PC-9 (cell line): ENCODE data around the gene GPS1. TPM values are rescaled to one million over a fixed set of nuclear protein-coding genes. Genes with fewer than 3 reads are reported as not detected.
A peak's percentile ranks its signal among the peaks of the same experiment; 100 is the strongest.

ENCODE experiments used
- BruUV-seq: library from RNA; stranded (reverse); fragments of 400-500 nt; replicated peaks from 2 replicates; lab custom pipeline; 2021; lab: Mats Ljungman, UMichigan
- CTCF ChIA-PET: fragments of 300-600 bp; sonication (Branson Sonifier 250); formaldehyde crosslinking; loops from one replicate; lab custom pipeline; 2022; ENCODE audit warnings: antibody characterized with exemption; lab: Charles Lee
- POLR2A ChIA-PET: fragments of 300-600 bp; sonication (Branson Sonifier 250); formaldehyde crosslinking; loops from one replicate; lab custom pipeline; 2022; ENCODE audit warnings: antibody characterized with exemption; ENCODE audit not compliant: unreplicated experiment; lab: Charles Lee
- DNase-seq, 2 experiments: peaks; one replicate each; pipeline versions ENCODE4 v3.0.0 to v3.0.0-alpha.2; 2015 to 2022; ENCODE audit warnings: mixed read lengths in 1 of 2
- H2AFZ ChIP-seq: fragments of 200-600 bp; sonication (generic); 2 replicates; pipeline ENCODE4 v1.8.1; 2017; ENCODE audit warnings: antibody characterized with exemption
- H3F3A ChIP-seq: fragments of 200-600 bp; sonication (generic); 2 replicates; pipeline ENCODE4 v1.8.1; 2017; ENCODE audit warnings: antibody characterized with exemption, mild to moderate bottlenecking, low read depth; ENCODE audit not compliant: insufficient read depth
- H3K27ac ChIP-seq: fragments of 200-600 bp; sonication (generic); 2 replicates; pipeline ENCODE4 v1.6.1; 2016; ENCODE audit warnings: mixed run types
- H3K27me3 ChIP-seq: fragments of 200-600 bp; sonication (generic); 2 replicates; pipeline ENCODE4 v1.6.1; 2016; ENCODE audit warnings: low read depth, mixed run types; ENCODE audit not compliant: insufficient read depth
- H3K36me3 ChIP-seq: fragments of 200-600 bp; sonication (generic); 2 replicates; pipeline ENCODE4 v1.6.1; 2016; ENCODE audit warnings: low read depth, mixed run types
- H3K4me1 ChIP-seq: fragments of 200-600 bp; sonication (generic); replicated peaks from 2 replicates; pipeline ENCODE4 v1.6.1; 2016; ENCODE audit warnings: mixed run types; ENCODE audit not compliant: insufficient read depth
- H3K4me2 ChIP-seq: fragments of 200-600 bp; sonication (generic); 2 replicates; pipeline ENCODE4 v1.6.1; 2017; ENCODE audit warnings: mixed run types
- H3K4me3 ChIP-seq: fragments of 200-600 bp; sonication (generic); 2 replicates; pipeline ENCODE4 v1.6.1; 2016; ENCODE audit warnings: mixed run types
- H3K79me2 ChIP-seq: fragments of 200-600 bp; sonication (generic); 2 replicates; pipeline ENCODE4 v1.6.1; 2017; ENCODE audit warnings: low read depth, mixed run types
- H3K9me2 ChIP-seq: fragments of 200-600 bp; sonication (generic); 2 replicates; pipeline ENCODE4 v1.8.1; 2017; ENCODE audit warnings: mild to moderate bottlenecking; ENCODE audit not compliant: insufficient read depth
- H3K9me3 ChIP-seq: fragments of 200-600 bp; sonication (generic); 2 replicates; pipeline ENCODE4 v1.8.1; 2016; ENCODE audit warnings: low read depth; ENCODE audit not compliant: insufficient read depth
- H4K20me1 ChIP-seq: fragments of 200-600 bp; sonication (generic); 2 replicates; pipeline ENCODE4 v1.8.1; 2017; ENCODE audit not compliant: insufficient read depth
- CTCF ChIP-seq: fragments of 200-600 bp; sonication (generic); conservative IDR thresholded peaks from 2 replicates; pipeline ENCODE4 v1.6.1; 2017; ENCODE audit warnings: mixed run types, antibody characterized with exemption, mild to moderate bottlenecking, moderate library complexity
- EZH2 ChIP-seq: fragments of 200-600 bp; sonication (generic); IDR thresholded peaks from 2 replicates; pipeline ENCODE4 v1.8.0; 2017; ENCODE audit warnings: antibody characterized with exemption, low read depth
- intact Hi-C: fragments of 100-400 bp; cut with micrococcal nuclease; formaldehyde crosslinking; loops from one replicate; pipeline ENCODE4 v1.10.0; 2022; ENCODE audit not compliant: unreplicated experiment
- total RNA-seq: library from RNA; stranded (reverse); gene quantifications from 2 replicates; pipeline ENCODE4 v1.2.3, GENCODE V29; 2021

GPS1 gene
- total RNA-seq, 1 experiment from 2014 or later, result 121 TPM

- DNase-seq, result no peak
- Histone ChIP-seq H3F3A (peaks cover 6% of the 10 kb centered on the region; the same call in 1 of the 2 replicates), H3K27me3 (no peaks in the 10 kb centered on the region), H3K27ac (no peak overlapping the region), H4K20me1 (peaks cover 14% of the 10 kb centered on the region), H3K4me3 (no peak overlapping the region), H2AFZ (no peak overlapping the region), H3K36me3 (no peaks in the 10 kb centered on the region), H3K4me2 (no peak overlapping the region), H3K4me1 (no peaks in the 10 kb centered on the region), H3K9me2 (no peaks in the 10 kb centered on the region), H3K9me3 (no peaks in the 10 kb centered on the region), H3K79me2 (no peaks in the 10 kb centered on the region)
- intact Hi-C loops, result no loop called here
- CTCF ChIA-PET, result interaction anchor here (0.6 kb wide), 1 partner anchor 11 kb away, joined by 3 read pairs; no protein-coding TSS in a partner anchor
- BruUV-seq, result TSS peak; percentile 0
- TF ChIP-seq EZH2 (no peak), CTCF (no peak)
- POLR2A ChIA-PET, result no interaction called here
Measured at GRCh38 chr17:82084373-82085030, 32.8 kb downstream of the GPS1 start.

- POLR2A ChIA-PET, result no interaction called here
- DNase-seq, result no peak
- H3K9me2 ChIP-seq, result no peaks in the 10 kb centered on the region
- no peaks in the 10 kb centered on the region for H3K27me3 ChIP-seq
- no peak overlapping the region for H3K27ac ChIP-seq
- CTCF ChIA-PET, result interaction anchor here (0.6 kb wide), 1 partner anchor 11 kb away, joined by 3 read pairs; no protein-coding TSS in a partner anchor
- intact Hi-C loops, result no loop called here
- no peaks in the 10 kb centered on the region for H3K79me2 ChIP-seq
- H3K4me3 ChIP-seq, result no peak overlapping the region
- no peak overlapping the region for H3K4me2 ChIP-seq
- H2AFZ ChIP-seq, result no peak overlapping the region
- peaks cover 2% of the 10 kb centered on the region; the same call in 1 of the 2 replicates for H3F3A ChIP-seq
- BruUV-seq, result no TSS peak
- peaks cover 15% of the 10 kb centered on the region for H4K20me1 ChIP-seq
- TF ChIP-seq EZH2, result no peak
- no peak for TF ChIP-seq CTCF
- no peaks in the 10 kb centered on the region for H3K36me3 ChIP-seq
- H3K9me3 ChIP-seq, result no peaks in the 10 kb centered on the region
- no peaks in the 10 kb centered on the region for H3K4me1 ChIP-seq
Measured at GRCh38 chr17:82085031-82085861, 33.5 kb downstream of the GPS1 start.

- Histone ChIP-seq H3K4me3 (no peak overlapping the region), H3K9me3 (no peaks in the 10 kb centered on the region), H3K9me2 (no peaks in the 10 kb centered on the region), H3K4me1 (no peaks in the 10 kb centered on the region), H3K36me3 (no peaks in the 10 kb centered on the region), H3K79me2 (no peaks in the 10 kb centered on the region), H3K27me3 (no peaks in the 10 kb centered on the region), H3F3A (no peaks in the 10 kb centered on the region; the same call in 1 of the 2 replicates), H3K4me2 (no peak overlapping the region), H2AFZ (no peak overlapping the region), H4K20me1 (peaks cover 12% of the 10 kb centered on the region), H3K27ac (no peak overlapping the region)
- TF ChIP-seq EZH2 (no peak), CTCF (no peak)
- intact Hi-C loops, result no loop called here
- no peak for DNase-seq
- no TSS peak for BruUV-seq
- ChIA-PET CTCF (interaction anchor here (0.6 kb wide), 1 partner anchor 17 kb away, joined by 3 read pairs; no protein-coding TSS in a partner anchor), POLR2A (interaction anchor here (0.6 kb wide), 1 partner anchor 372 kb away, joined by 3 read pairs; no protein-coding TSS in a partner anchor)
Measured at GRCh38 chr17:82085931-82086764, 34.5 kb downstream of the GPS1 start.
